HepG2 (cell line): ENCODE data around the gene TP53TG5. TPM values are rescaled to one million over a fixed set of nuclear protein-coding genes. Genes with fewer than 3 reads are reported as not detected.

ENCODE experiments used
- EZH2 ChIP-seq: conservative IDR thresholded peaks from 2 replicates; pipeline ENCODE4 v1.6.1; 2012; ENCODE audit warnings: mild to moderate bottlenecking, low read depth, low read length, moderate library complexity
- HCFC1 ChIP-seq: fragments of 150-350 bp; IDR thresholded peaks from 2 replicates; pipeline ENCODE4 v1.6.1; 2014; ENCODE audit warnings: low read depth, low read length
- HOXA5 ChIP-seq: sonication (generic); formaldehyde crosslinking; IDR thresholded peaks from 2 replicates; pipeline ENCODE4 v1.4.0; 2020; ENCODE audit warnings: missing genetic modification reagents
- KAT7 ChIP-seq: IDR thresholded peaks from 2 replicates; pipeline ENCODE4 v1.6.1; 2018; ENCODE audit warnings: borderline replicate concordance, missing compliant biosample characterization
- SMARCC2 ChIP-seq: fragments of 450-650 bp; IDR thresholded peaks from 2 replicates; pipeline ENCODE4 v1.6.1; 2017; ENCODE audit warnings: antibody characterized with exemption, mild to moderate bottlenecking
- SMC3 ChIP-seq: IDR thresholded peaks from 2 replicates; pipeline ENCODE4 v1.6.1; 2011; ENCODE audit warnings: low read length, improper control_type of control experiment
- SPEN ChIP-seq: sonication (generic); formaldehyde crosslinking; IDR thresholded peaks from 2 replicates; pipeline ENCODE4 v1.5.1; 2020; ENCODE audit warnings: low read depth, mild to moderate bottlenecking, missing genetic modification reagents
- ZNF670 ChIP-seq: sonication (generic); formaldehyde crosslinking; IDR thresholded peaks from 2 replicates; pipeline ENCODE4 v1.8.0; 2022; ENCODE audit warnings: mild to moderate bottlenecking, missing genetic modification reagents, borderline replicate concordance
- ZSCAN12 ChIP-seq: sonication (generic); formaldehyde crosslinking; IDR thresholded peaks from 2 replicates; pipeline ENCODE4 v1.9.0; 2021; ENCODE audit warnings: mild to moderate bottlenecking, missing genetic modification reagents
- polyA plus RNA-seq, 8 experiments: library from polyadenylated mRNA; depleted of rRNA in 3 of 8; stranded (reverse) in 7 of 8; unstranded in 1 of 8; fragments of >200 nt; fragmentation: Illumina TruSeq in 4 of 8; extraction: Trizol in 4 of 8; gene quantifications; 2 replicates each; pipeline versions ENCODE4 v1.2.1 to v1.2.3, GENCODE V29; 2011 to 2016; ENCODE audit warnings: low read depth in 4 of 8, missing spikeins in 1 of 8, mixed read lengths in 1 of 8; ENCODE audit not compliant: insufficient read depth in 1 of 8
- total RNA-seq, 5 experiments: library from RNA; depleted of rRNA; stranded (reverse); fragments of >200 nt; fragmentation: Illumina TruSeq; extraction: Trizol; gene quantifications; 2 replicates each; pipeline ENCODE4 v1.2.3, GENCODE V29; 2016; ENCODE audit warnings: low read depth in 1 of 5
- TF ChIP-seq, protein P1 (sequence below): sonication (generic); formaldehyde crosslinking; IDR thresholded peaks from 2 replicates; pipeline ENCODE4 v1.9.0; 2021; ENCODE audit warnings: missing genetic modification reagents, mild to moderate bottlenecking, borderline replicate concordance
- TF ChIP-seq, protein P2 (sequence below): sonication (generic); formaldehyde crosslinking; IDR thresholded peaks from 2 replicates; pipeline ENCODE4 v1.4.0; 2020; ENCODE audit warnings: low read depth, missing genetic modification reagents
- TF ChIP-seq, protein P3 (sequence below): sonication (generic); formaldehyde crosslinking; IDR thresholded peaks from 2 replicates; pipeline ENCODE4 v1.5.0; 2020; ENCODE audit warnings: missing genetic modification reagents, mild to moderate bottlenecking, borderline replicate concordance
- TF ChIP-seq, protein P4 (sequence below): IDR thresholded peaks from 2 replicates; pipeline ENCODE4 v1.6.1; 2016
- TF ChIP-seq, protein P5 (sequence below): sonication (generic); formaldehyde crosslinking; IDR thresholded peaks from 2 replicates; pipeline ENCODE4 v1.9.0; 2022; ENCODE audit warnings: low read depth, missing genetic modification reagents
- TF ChIP-seq, protein P6 (sequence below): sonication (generic); formaldehyde crosslinking; IDR thresholded peaks from 2 replicates; pipeline ENCODE4 v1.8.0; 2022; ENCODE audit warnings: mild to moderate bottlenecking, missing genetic modification reagents
- TF ChIP-seq, protein P7 (sequence below): IDR thresholded peaks from 2 replicates; pipeline ENCODE4 v1.6.1; 2016

TP53TG5 gene
- total and polyA plus RNA-seq, 2 of the 13 experiments (the other 11 are each of a cell fraction or from before 2014, with no cell fraction given), result 0.11 TPM; not detected in 1

DNA sequence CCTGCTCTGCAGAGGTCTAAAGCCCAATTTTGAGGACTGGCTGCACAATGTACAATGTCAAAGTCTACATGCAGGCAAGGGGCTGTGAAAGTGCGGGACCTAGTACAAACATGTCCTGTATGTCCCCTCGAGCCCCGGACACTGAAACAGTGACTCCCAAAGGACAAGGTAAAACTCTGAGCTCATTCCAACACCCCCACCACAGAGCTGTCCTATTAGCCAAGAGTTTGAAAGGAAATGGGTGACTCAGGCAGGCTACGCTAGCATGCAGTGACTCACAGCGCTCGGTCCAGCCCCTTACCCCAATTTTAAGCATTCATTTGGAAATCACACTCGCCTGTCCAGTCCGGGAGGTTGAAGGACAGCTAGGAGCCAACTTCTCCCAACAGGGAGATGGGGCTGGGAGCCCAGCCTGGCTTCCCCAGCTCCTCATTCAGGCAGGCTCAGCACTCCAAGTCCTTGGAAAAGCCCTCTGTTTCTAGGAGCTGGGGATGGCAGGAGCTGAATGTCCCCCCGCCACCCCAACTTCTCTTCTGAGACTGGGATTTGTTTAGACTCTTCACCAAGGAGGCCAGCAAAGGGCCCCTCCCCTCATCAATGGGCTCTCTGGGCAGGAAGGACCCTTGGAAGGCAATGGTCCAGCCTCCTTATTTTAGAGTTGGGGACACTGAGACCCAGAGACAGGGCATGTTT is 33.8 kb downstream of the TP53TG5 start (continued):
- TF ChIP-seq, protein P1, sequence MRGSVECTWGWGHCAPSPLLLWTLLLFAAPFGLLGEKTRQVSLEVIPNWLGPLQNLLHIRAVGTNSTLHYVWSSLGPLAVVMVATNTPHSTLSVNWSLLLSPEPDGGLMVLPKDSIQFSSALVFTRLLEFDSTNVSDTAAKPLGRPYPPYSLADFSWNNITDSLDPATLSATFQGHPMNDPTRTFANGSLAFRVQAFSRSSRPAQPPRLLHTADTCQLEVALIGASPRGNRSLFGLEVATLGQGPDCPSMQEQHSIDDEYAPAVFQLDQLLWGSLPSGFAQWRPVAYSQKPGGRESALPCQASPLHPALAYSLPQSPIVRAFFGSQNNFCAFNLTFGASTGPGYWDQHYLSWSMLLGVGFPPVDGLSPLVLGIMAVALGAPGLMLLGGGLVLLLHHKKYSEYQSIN (CRISPR knock-in tag), result no peak
- TF ChIP-seq ZSCAN12 (CRISPR knock-in tag) (no peak), SMC3 (no peak), SPEN (CRISPR knock-in tag) (no peak), SMARCC2 (no peak), KAT7 (no peak), HCFC1 (no peak), ZNF670 (peak; percentile 92; the same call in 1 of the 2 replicates), EZH2 (no peak), HOXA5 (CRISPR knock-in tag) (no peak; the same call in 1 of the 2 replicates)
- TF ChIP-seq, protein P2, sequence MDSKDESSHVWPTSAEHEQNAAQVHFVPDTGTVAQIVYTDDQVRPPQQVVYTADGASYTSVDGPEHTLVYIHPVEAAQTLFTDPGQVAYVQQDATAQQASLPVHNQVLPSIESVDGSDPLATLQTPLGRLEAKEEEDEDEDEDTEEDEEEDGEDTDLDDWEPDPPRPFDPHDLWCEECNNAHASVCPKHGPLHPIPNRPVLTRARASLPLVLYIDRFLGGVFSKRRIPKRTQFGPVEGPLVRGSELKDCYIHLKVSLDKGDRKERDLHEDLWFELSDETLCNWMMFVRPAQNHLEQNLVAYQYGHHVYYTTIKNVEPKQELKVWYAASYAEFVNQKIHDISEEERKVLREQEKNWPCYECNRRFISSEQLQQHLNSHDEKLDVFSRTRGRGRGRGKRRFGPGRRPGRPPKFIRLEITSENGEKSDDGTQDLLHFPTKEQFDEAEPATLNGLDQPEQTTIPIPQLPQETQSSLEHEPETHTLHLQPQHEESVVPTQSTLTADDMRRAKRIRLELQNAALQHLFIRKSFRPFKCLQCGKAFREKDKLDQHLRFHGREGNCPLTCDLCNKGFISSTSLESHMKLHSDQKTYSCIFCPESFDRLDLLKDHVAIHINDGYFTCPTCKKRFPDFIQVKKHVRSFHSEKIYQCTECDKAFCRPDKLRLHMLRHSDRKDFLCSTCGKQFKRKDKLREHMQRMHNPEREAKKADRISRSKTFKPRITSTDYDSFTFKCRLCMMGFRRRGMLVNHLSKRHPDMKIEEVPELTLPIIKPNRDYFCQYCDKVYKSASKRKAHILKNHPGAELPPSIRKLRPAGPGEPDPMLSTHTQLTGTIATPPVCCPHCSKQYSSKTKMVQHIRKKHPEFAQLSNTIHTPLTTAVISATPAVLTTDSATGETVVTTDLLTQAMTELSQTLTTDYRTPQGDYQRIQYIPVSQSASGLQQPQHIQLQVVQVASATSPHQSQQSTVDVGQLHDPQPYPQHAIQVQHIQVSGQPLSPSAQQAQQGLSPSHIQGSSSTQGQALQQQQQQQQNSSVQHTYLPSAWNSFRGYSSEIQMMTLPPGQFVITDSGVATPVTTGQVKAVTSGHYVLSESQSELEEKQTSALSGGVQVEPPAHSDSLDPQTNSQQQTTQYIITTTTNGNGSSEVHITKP, result peak; percentile 80; the same call in 1 of the 2 replicates
- TF ChIP-seq, protein P3, sequence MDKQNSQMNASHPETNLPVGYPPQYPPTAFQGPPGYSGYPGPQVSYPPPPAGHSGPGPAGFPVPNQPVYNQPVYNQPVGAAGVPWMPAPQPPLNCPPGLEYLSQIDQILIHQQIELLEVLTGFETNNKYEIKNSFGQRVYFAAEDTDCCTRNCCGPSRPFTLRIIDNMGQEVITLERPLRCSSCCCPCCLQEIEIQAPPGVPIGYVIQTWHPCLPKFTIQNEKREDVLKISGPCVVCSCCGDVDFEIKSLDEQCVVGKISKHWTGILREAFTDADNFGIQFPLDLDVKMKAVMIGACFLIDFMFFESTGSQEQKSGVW (CRISPR knock-in tag), result no peak
- TF ChIP-seq, protein P4, sequence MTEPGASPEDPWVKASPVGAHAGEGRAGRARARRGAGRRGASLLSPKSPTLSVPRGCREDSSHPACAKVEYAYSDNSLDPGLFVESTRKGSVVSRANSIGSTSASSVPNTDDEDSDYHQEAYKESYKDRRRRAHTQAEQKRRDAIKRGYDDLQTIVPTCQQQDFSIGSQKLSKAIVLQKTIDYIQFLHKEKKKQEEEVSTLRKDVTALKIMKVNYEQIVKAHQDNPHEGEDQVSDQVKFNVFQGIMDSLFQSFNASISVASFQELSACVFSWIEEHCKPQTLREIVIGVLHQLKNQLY (CRISPR knock-in tag), result no peak
- TF ChIP-seq, protein P5, sequence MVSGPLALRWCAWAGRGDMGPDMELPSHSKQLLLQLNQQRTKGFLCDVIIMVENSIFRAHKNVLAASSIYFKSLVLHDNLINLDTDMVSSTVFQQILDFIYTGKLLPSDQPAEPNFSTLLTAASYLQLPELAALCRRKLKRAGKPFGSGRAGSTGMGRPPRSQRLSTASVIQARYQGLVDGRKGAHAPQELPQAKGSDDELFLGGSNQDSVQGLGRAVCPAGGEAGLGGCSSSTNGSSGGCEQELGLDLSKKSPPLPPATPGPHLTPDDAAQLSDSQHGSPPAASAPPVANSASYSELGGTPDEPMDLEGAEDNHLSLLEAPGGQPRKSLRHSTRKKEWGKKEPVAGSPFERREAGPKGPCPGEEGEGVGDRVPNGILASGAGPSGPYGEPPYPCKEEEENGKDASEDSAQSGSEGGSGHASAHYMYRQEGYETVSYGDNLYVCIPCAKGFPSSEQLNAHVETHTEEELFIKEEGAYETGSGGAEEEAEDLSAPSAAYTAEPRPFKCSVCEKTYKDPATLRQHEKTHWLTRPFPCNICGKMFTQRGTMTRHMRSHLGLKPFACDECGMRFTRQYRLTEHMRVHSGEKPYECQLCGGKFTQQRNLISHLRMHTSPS (CRISPR knock-in tag), result peak; percentile 8; the same call in 1 of the 2 replicates
- TF ChIP-seq, protein P6, sequence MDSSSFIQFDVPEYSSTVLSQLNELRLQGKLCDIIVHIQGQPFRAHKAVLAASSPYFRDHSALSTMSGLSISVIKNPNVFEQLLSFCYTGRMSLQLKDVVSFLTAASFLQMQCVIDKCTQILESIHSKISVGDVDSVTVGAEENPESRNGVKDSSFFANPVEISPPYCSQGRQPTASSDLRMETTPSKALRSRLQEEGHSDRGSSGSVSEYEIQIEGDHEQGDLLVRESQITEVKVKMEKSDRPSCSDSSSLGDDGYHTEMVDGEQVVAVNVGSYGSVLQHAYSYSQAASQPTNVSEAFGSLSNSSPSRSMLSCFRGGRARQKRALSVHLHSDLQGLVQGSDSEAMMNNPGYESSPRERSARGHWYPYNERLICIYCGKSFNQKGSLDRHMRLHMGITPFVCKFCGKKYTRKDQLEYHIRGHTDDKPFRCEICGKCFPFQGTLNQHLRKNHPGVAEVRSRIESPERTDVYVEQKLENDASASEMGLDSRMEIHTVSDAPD (CRISPR knock-in tag), result no peak
- TF ChIP-seq, protein P7, sequence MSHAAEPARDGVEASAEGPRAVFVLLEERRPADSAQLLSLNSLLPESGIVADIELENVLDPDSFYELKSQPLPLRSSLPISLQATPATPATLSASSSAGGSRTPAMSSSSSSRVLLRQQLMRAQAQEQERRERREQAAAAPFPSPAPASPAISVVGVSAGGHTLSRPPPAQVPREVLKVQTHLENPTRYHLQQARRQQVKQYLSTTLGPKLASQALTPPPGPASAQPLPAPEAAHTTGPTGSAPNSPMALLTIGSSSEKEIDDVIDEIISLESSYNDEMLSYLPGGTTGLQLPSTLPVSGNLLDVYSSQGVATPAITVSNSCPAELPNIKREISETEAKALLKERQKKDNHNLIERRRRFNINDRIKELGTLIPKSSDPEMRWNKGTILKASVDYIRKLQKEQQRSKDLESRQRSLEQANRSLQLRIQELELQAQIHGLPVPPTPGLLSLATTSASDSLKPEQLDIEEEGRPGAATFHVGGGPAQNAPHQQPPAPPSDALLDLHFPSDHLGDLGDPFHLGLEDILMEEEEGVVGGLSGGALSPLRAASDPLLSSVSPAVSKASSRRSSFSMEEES (CRISPR knock-in tag), result no peak; the same call in 1 of the 2 replicates
